Endothelial cell of umbilical vein (primary cell): ENCODE results near the gene CD55. TPM values are rescaled to one million over a fixed set of nuclear protein-coding genes. Genes with fewer than 3 reads are reported as not detected.

ENCODE experiments used
- BruUV-seq: library from RNA; stranded (reverse); fragments of 400-500 nt; replicated peaks from 2 replicates; lab custom pipeline; 2021; lab: Mats Ljungman, UMichigan
- CTCF ChIA-PET: fragments of 300-600, 350-600 bp; sonication (Branson Sonifier 250); formaldehyde crosslinking; loops from one replicate; lab custom pipeline; 2021; ENCODE audit warnings: antibody characterized with exemption, inconsistent platforms; lab: Charles Lee
- POLR2A ChIA-PET: fragments of 300-600, 350-600 bp; sonication (Branson Sonifier 250); formaldehyde crosslinking; loops from one replicate; lab custom pipeline; 2021; ENCODE audit warnings: antibody characterized with exemption, inconsistent platforms; lab: Charles Lee
- DNase-seq: peaks from one replicate; pipeline ENCODE4 v3.0.0-alpha.2; 2011; ENCODE audit warnings: low read depth, low spot score
- FAIRE-seq: peaks from 2 replicates; lab custom pipeline; 2011; peaks lifted over from hg19 to GRCh38; lab: Jason Lieb, UNC
- H2AFZ ChIP-seq: 2 replicates; pipeline ENCODE4 v1.6.0; 2012; ENCODE audit warnings: low read depth, low read length, control low read depth, inconsistent platforms
- H3K27ac ChIP-seq: 2 replicates; pipeline ENCODE4 v1.5.1; 2011; ENCODE audit warnings: low read depth, mild to moderate bottlenecking, control low read depth, low read length, moderate library complexity; ENCODE audit not compliant: insufficient read depth
- H3K27me3 ChIP-seq, 2 experiments: 2 replicates each; pipeline versions ENCODE4 v1.6.0 to v1.6.1; 2011; ENCODE audit warnings: low read length in 2 of 2, mixed read lengths in 1 of 2; ENCODE audit not compliant: control insufficient read depth in 2 of 2, insufficient read depth in 2 of 2
- H3K36me3 ChIP-seq, 2 experiments: 2 replicates in 1 of 2; 3 replicates in 1 of 2; pipeline ENCODE4 v1.5.1; 2011; ENCODE audit warnings: low read length in 2 of 2, mild to moderate bottlenecking in 1 of 2, moderate library complexity in 1 of 2; ENCODE audit not compliant: control insufficient read depth in 2 of 2, insufficient read depth in 2 of 2; ENCODE audit errors: extremely low read depth in 1 of 2
- H3K4me1 ChIP-seq: 3 replicates; pipeline ENCODE4 v1.5.1; 2011; ENCODE audit warnings: mild to moderate bottlenecking, low read length; ENCODE audit not compliant: control insufficient read depth, insufficient read depth; ENCODE audit errors: extremely low read depth
- H3K4me2 ChIP-seq: 2 replicates; pipeline ENCODE4 v1.6.1; 2011; ENCODE audit warnings: low read length, control low read depth, mixed read lengths; ENCODE audit not compliant: insufficient read depth
- H3K4me3 ChIP-seq, 3 experiments: fragments of 200-600 bp in 1 of 3; sonication (generic), shearing (Covaris generic) in 1 of 3; replicated peaks in 1 of 3; 2 replicates each; pipeline ENCODE4 v1.5.1; 2011 to 2016; ENCODE audit warnings: control low read depth in 3 of 3, low read length in 3 of 3, mild to moderate bottlenecking in 2 of 3, inconsistent platforms in 1 of 3, low read depth in 1 of 3, moderate library complexity in 1 of 3; ENCODE audit not compliant: insufficient read depth in 1 of 3
- H3K79me2 ChIP-seq: 2 replicates; pipeline ENCODE4 v1.6.0; 2012; ENCODE audit warnings: low read length, inconsistent platforms; ENCODE audit not compliant: control insufficient read depth, insufficient read depth
- H3K9ac ChIP-seq: replicated peaks from 2 replicates; pipeline ENCODE3; 2011; ENCODE audit warnings: low read length, control low read depth; ENCODE audit not compliant: insufficient read depth; ENCODE audit errors: extremely low read depth
- H3K9me1 ChIP-seq: replicated peaks from 3 replicates; pipeline ENCODE4 v1.6.0; 2011; ENCODE audit warnings: mild to moderate bottlenecking, low read length; ENCODE audit not compliant: control insufficient read depth, insufficient read depth; ENCODE audit errors: extremely low read depth
- H3K9me3 ChIP-seq: replicated peaks from 2 replicates; pipeline ENCODE4 v1.5.1; 2012; ENCODE audit warnings: low read length, inconsistent platforms; ENCODE audit not compliant: control insufficient read depth, insufficient read depth
- H4K20me1 ChIP-seq: replicated peaks from 2 replicates; pipeline ENCODE3; 2011; ENCODE audit warnings: mild to moderate bottlenecking, low read length; ENCODE audit not compliant: control insufficient read depth, insufficient read depth; ENCODE audit errors: extremely low read depth
- CTCF ChIP-seq, 2 donors: IDR thresholded peaks; 1 replicate in 1 of 2; 2 replicates in 1 of 2; pipeline ENCODE4 v1.5.1; 2011; ENCODE audit warnings: low read length in 2 of 2, mild to moderate bottlenecking in 2 of 2, moderate library complexity in 2 of 2, control low read depth in 1 of 2, inconsistent platforms in 1 of 2, low read depth in 1 of 2; ENCODE audit not compliant: insufficient read depth in 1 of 2; ENCODE audit errors: extremely low read depth in 1 of 2
- FOS ChIP-seq: IDR thresholded peaks from 2 replicates; pipeline ENCODE4 v1.6.1; 2011; ENCODE audit warnings: mild to moderate bottlenecking, low read length, moderate library complexity, borderline replicate concordance; ENCODE audit not compliant: insufficient read depth
- JUN ChIP-seq: IDR thresholded peaks from 2 replicates; pipeline ENCODE4 v1.6.1; 2011; ENCODE audit warnings: borderline replicate concordance, low read depth; ENCODE audit not compliant: insufficient read length, insufficient read depth
- MYC ChIP-seq: IDR thresholded peaks from one replicate; pipeline ENCODE4 v1.6.1; 2011; ENCODE audit warnings: mild to moderate bottlenecking, low read depth, low read length
- POLR2A ChIP-seq: IDR thresholded peaks from 2 replicates; pipeline ENCODE4 v1.6.1; 2012; ENCODE audit warnings: low read depth, mild to moderate bottlenecking, control low read depth, low read length
- POLR2AphosphoS5 ChIP-seq: IDR thresholded peaks from 2 replicates; pipeline ENCODE4 v1.6.1; 2012; ENCODE audit warnings: low read depth, mild to moderate bottlenecking, control low read depth, low read length, moderate library complexity; ENCODE audit not compliant: insufficient read depth
- dilution Hi-C: fragments of 300-500 bp; cut with MboI; formaldehyde crosslinking; loops from one replicate; pipeline ENCODE4 v1.15.0; 2019; ENCODE audit warnings: low sequenced_read_pairs; ENCODE audit not compliant: extremely low pct_ligation_motif_present
- intact Hi-C: fragments of 100-400 bp; cut with micrococcal nuclease; formaldehyde crosslinking; loops from one replicate; pipeline ENCODE4 v1.10.0; 2022
- polyA plus RNA-seq, 4 experiments: library from polyadenylated mRNA; depleted of rRNA in 3 of 4; stranded (reverse) in 3 of 4; unstranded in 1 of 4; fragments of >200 nt; gene quantifications; 2 replicates each; pipeline versions ENCODE4 v1.2.1 to v1.2.3, GENCODE V29; 2011 to 2012; ENCODE audit warnings: missing spikeins in 1 of 4
- total RNA-seq: library from RNA; stranded (reverse); gene quantifications from 2 replicates; pipeline ENCODE4 v1.2.3, GENCODE V29; 2021

CD55 gene
- total and polyA plus RNA-seq, 2 donors (not counting 3 experiments of a cell fraction or from before 2014, with no cell fraction given), result 111 to 179 TPM

DNA sequence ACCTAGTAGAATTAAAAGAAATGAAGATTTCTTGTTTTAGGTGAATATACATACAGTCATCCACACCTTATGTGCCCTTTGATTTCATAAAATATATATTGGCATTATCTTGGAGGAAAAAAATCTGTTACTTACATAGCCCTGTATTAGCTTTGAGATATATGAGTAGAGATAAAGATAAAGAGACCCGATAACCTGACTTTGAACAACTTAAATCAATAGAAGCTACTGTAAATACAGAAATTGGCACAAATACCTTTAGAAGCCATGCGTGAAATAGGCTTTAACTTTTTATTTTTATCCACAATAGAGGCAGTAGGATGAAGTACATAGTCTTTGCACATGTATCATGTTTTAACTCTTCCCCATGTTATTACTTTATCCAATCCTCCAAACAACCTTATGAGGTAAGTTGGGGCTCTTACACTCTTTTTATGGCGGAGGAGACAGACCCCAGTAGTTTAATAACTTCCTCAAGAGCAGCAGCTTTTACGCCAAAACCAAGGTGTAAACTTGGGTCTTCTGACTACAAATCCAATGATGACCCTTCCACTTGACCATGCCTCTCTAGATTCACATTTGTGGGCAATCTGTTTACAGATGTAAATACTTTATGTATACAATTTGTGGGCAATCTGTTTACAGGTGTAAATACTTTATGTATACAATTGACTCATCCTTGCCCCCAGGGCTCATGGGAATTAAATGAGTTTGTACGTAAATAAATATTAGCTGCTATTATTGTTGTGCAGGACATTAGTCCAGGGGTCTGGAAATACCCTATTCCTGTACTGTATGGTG lies 2.1 kb downstream of the CD55 start:
- no peak for DNase-seq
- ChIA-PET CTCF (interaction anchor here (2.5 kb wide), 2 partner anchors 64 to 81 kb away, joined by 30 to 42 read pairs; no protein-coding TSS in a partner anchor), POLR2A (no interaction called here)
- Histone ChIP-seq H3K79me2 (peaks cover 24% of the 10 kb centered on the region), H3K36me3 (peaks cover 5 to 13% of the 10 kb centered on the region in 2 experiments), H3K27ac (no peak overlapping the region), H3K9me1 (no peaks in the 10 kb centered on the region), H3K4me3 (peak overlapping the region in 1 of 3 experiments; percentile 87), H3K4me2 (peak overlapping the region; percentile 81), H2AFZ (no peak overlapping the region), H4K20me1 (no peaks in the 10 kb centered on the region), H3K9me3 (no peaks in the 10 kb centered on the region), H3K4me1 (peaks cover 27% of the 10 kb centered on the region), H3K9ac (no peak overlapping the region), H3K27me3 (no peaks in the 10 kb centered on the region)
- no peak for FAIRE-seq
- dilution Hi-C loops (no loop called here), intact Hi-C loops (no loop called here)
- no TSS peak for BruUV-seq
- TF ChIP-seq CTCF (IDR thresholded peaks at IDR 0.05; ENCODE audit: extremely low read depth in 1 of 2, insufficient read depth in 1 of 2, low read depth in 1 of 2, low read length in 2 of 2), result no peak

DNA sequence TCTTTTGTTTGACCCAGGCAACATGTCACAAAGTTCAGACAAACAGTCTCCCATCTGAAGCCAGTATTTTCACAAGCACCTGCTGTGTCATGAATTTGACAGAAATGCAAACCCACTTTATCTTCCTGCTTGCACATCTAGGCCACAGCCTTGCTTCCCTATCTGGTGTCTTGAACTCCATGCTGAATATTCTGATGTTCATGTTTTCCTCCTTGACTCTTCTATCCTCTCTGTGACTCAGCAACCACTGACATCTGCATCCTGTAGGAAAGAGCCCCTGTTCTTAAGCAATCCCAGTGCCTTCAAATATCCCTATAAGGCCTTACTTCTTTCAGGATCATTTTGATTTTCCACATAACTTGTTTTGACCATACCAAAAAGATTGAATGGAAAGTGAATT lies 6.5 kb downstream of the CD55 start:
- Histone ChIP-seq H2AFZ (no peak overlapping the region), H3K27ac (no peak overlapping the region), H3K9ac (no peak overlapping the region), H3K36me3 (peaks cover 13 to 19% of the 10 kb centered on the region in 2 experiments), H3K79me2 (peaks cover 13% of the 10 kb centered on the region), H3K27me3 (no peaks in the 10 kb centered on the region), H3K4me1 (peaks cover 22% of the 10 kb centered on the region), H3K4me2 (no peak overlapping the region), H3K9me3 (no peaks in the 10 kb centered on the region), H3K4me3 (no peak overlapping the region), H3K9me1 (no peaks in the 10 kb centered on the region), H4K20me1 (no peaks in the 10 kb centered on the region)
- TF ChIP-seq MYC (no peak), JUN (no peak), POLR2AphosphoS5 (no peak), POLR2A (no peak), FOS (peak; percentile 64)
- CTCF ChIA-PET, result no interaction called here
- DNase-seq, result peak; percentile 54
- BruUV-seq, result no TSS peak
- intact Hi-C loops, result no loop called here
- no peak for FAIRE-seq
- dilution Hi-C loops, result no loop called here
- POLR2A ChIA-PET, result no interaction called here
